Thyroid gland (tissue), 4 donors: Measurements from ENCODE around the gene MYD88.

ENCODE experiments used
- CTCF ChIP-seq, 6 experiments: fragments of 200-600 bp in 3 of 6; fragments of 450-650 bp in 3 of 6; sonication (generic) in 3 of 6; IDR thresholded peaks; one replicate each; pipeline ENCODE4 v1.5.1; 2016 to 2019; ENCODE audit warnings: antibody characterized with exemption in 6 of 6, mild to moderate bottlenecking in 2 of 6, inconsistent platforms in 1 of 6, moderate library complexity in 1 of 6
- POLR2A ChIP-seq, 2 donors: fragments of 450-650 bp; IDR thresholded peaks; one replicate each; pipeline ENCODE4 v1.6.1; 2017; ENCODE audit warnings: antibody characterized with exemption in 2 of 2, mild to moderate bottlenecking in 2 of 2, moderate library complexity in 1 of 2

- TF ChIP-seq CTCF (IDR thresholded peaks at IDR 0.05) = no peak
- TF ChIP-seq POLR2A (IDR thresholded peaks at IDR 0.05) = no peak
Measured at GRCh38 chr3:38167591-38167990, 29.1 kb downstream of the MYD88 start.
